GM21528 (cell line): ENCODE results near the gene SLC9A3.

ENCODE experiments used
- ATAC-seq: cut with Tn5 transposase; IDR thresholded peaks from one replicate; pipeline ENCODE4 v1.9.1; 2021; ENCODE audit warnings: mild to moderate bottlenecking, moderate library complexity; ENCODE audit not compliant: unreplicated experiment, low FRiP score

Gene SLC9A3

GRCh38 chr5:555058-555623, 30.9 kb upstream of the SLC9A3 start:
- no peak for ATAC-seq

- no peak for ATAC-seq
Observed at GRCh38 chr5:554284-554988, 30.2 kb upstream of the SLC9A3 start.

GRCh38 chr5:553874-554273, 29.6 kb upstream of the SLC9A3 start:
- no peak for ATAC-seq

GRCh38 chr5:551406-551805, 27.2 kb upstream of the SLC9A3 start:
- no peak for ATAC-seq

GRCh38 chr5:549229-549628, 25.0 kb upstream of the SLC9A3 start:
- no peak for ATAC-seq

GRCh38 chr5:548256-548655, 24.0 kb upstream of the SLC9A3 start:
- no peak for ATAC-seq

GRCh38 chr5:547086-547924, 23.1 kb upstream of the SLC9A3 start:
- ATAC-seq = no peak

GRCh38 chr5:546376-546908, 22.2 kb upstream of the SLC9A3 start:
- ATAC-seq = no peak

GRCh38 chr5:545641-546375, 21.6 kb upstream of the SLC9A3 start:
- ATAC-seq = no peak

GRCh38 chr5:544675-545355, 20.6 kb upstream of the SLC9A3 start:
- no peak for ATAC-seq

GRCh38 chr5:543755-544674, 19.8 kb upstream of the SLC9A3 start:
- ATAC-seq = peak; percentile 91

GRCh38 chr5:543351-543750, 19.1 kb upstream of the SLC9A3 start:
- no peak for ATAC-seq

GRCh38 chr5:542319-543311, 18.4 kb upstream of the SLC9A3 start:
- no peak for ATAC-seq

- ATAC-seq = no peak
Observed at GRCh38 chr5:541539-542318, 17.5 kb upstream of the SLC9A3 start.

GRCh38 chr5:540906-541538, 16.8 kb upstream of the SLC9A3 start:
- ATAC-seq = no peak

- ATAC-seq = no peak
Observed at GRCh38 chr5:540071-540905, 16.0 kb upstream of the SLC9A3 start.
